Mesenchymal stem cell (in vitro differentiated cells and primary cell): ENCODE measurements around the gene BLTP3B.

ENCODE experiments used
- DNase-seq: peaks from one replicate; pipeline ENCODE4 v3.0.0-alpha.2; 2013
- H2AFZ ChIP-seq: one replicate; pipeline ENCODE4 v1.6.1; 2013; ENCODE audit warnings: low read depth, mild to moderate bottlenecking, control low read depth, inconsistent platforms, low read length, moderate library complexity
- H2AK5ac ChIP-seq: 2 replicates; pipeline ENCODE4 v1.6.1; 2013; ENCODE audit warnings: low read length, moderate library complexity, mild to moderate bottlenecking, inconsistent platforms; ENCODE audit not compliant: severe bottlenecking
- H2BK120ac ChIP-seq: one replicate; pipeline ENCODE4 v1.6.1; 2013; ENCODE audit warnings: low read depth, mild to moderate bottlenecking, inconsistent platforms, low read length, moderate library complexity
- H2BK12ac ChIP-seq, 2 experiments: one replicate each; pipeline ENCODE4 v1.6.1; 2013; ENCODE audit warnings: inconsistent platforms in 2 of 2, low read length in 2 of 2, mild to moderate bottlenecking in 2 of 2, moderate library complexity in 2 of 2, control low read depth in 1 of 2
- H2BK15ac ChIP-seq: one replicate; pipeline ENCODE4 v1.6.1; 2013; ENCODE audit warnings: mild to moderate bottlenecking, low read depth, inconsistent platforms; ENCODE audit not compliant: poor library complexity, severe bottlenecking
- H2BK5ac ChIP-seq: 2 replicates; pipeline ENCODE4 v1.6.1; 2013; ENCODE audit warnings: low read depth, mild to moderate bottlenecking, low read length, control low read depth, inconsistent platforms; ENCODE audit not compliant: poor library complexity, severe bottlenecking
- H3K14ac ChIP-seq, 2 experiments: one replicate each; pipeline ENCODE4 v1.6.1; 2013; ENCODE audit warnings: inconsistent platforms in 2 of 2, low read length in 2 of 2, control low read depth in 1 of 2, mild to moderate bottlenecking in 1 of 2, moderate library complexity in 1 of 2
- H3K18ac ChIP-seq, 2 experiments: one replicate each; pipeline ENCODE4 v1.6.1; 2013; ENCODE audit warnings: inconsistent platforms in 2 of 2, low read length in 2 of 2, control low read depth in 1 of 2, low read depth in 1 of 2, mild to moderate bottlenecking in 1 of 2
- H3K23ac ChIP-seq, 2 experiments: one replicate each; pipeline ENCODE4 v1.6.1; 2013; ENCODE audit warnings: inconsistent platforms in 2 of 2, low read length in 2 of 2, mild to moderate bottlenecking in 2 of 2, moderate library complexity in 2 of 2, control low read depth in 1 of 2
- H3K27ac ChIP-seq: 2 replicates; pipeline ENCODE4 v1.5.1; 2013; ENCODE audit warnings: mild to moderate bottlenecking, moderate library complexity, low read length, control low read depth, inconsistent platforms; ENCODE audit not compliant: poor library complexity, severe bottlenecking
- H3K27me3 ChIP-seq, 2 experiments: 2 replicates each; pipeline versions ENCODE4 v1.6.1 to v1.7.0; 2013; ENCODE audit warnings: low read length in 2 of 2, mild to moderate bottlenecking in 2 of 2, moderate library complexity in 2 of 2, control low read depth in 1 of 2, inconsistent platforms in 1 of 2; ENCODE audit not compliant: control insufficient read depth in 1 of 2, insufficient read depth in 1 of 2
- H3K36me3 ChIP-seq, 2 experiments: 2 replicates each; pipeline versions ENCODE4 v1.6.1 to v1.7.0; 2013; ENCODE audit warnings: low read length in 2 of 2, control low read depth in 1 of 2, inconsistent platforms in 1 of 2, low read depth in 1 of 2, mild to moderate bottlenecking in 1 of 2; ENCODE audit not compliant: insufficient read depth in 2 of 2, control insufficient read depth in 1 of 2
- H3K4ac ChIP-seq, 2 experiments: one replicate each; pipeline ENCODE4 v1.6.1; 2013; ENCODE audit warnings: inconsistent platforms in 2 of 2, low read length in 2 of 2, mild to moderate bottlenecking in 2 of 2, moderate library complexity in 2 of 2, control low read depth in 1 of 2, low read depth in 1 of 2
- H3K4me1 ChIP-seq: 2 replicates; pipeline ENCODE4 v1.6.1; 2013; ENCODE audit warnings: low read depth, low read length, control low read depth; ENCODE audit not compliant: control insufficient read depth, insufficient read depth
- H3K4me2 ChIP-seq: 2 replicates; pipeline ENCODE4 v1.6.1; 2013; ENCODE audit warnings: low read length, mild to moderate bottlenecking, inconsistent platforms; ENCODE audit not compliant: poor library complexity, severe bottlenecking
- H3K4me3 ChIP-seq, 2 experiments: 2 replicates each; pipeline versions ENCODE4 v1.5.1 to v1.7.0; 2013; ENCODE audit warnings: low read length in 2 of 2, mild to moderate bottlenecking in 2 of 2, control low read depth in 1 of 2, low read depth in 1 of 2; ENCODE audit not compliant: insufficient read depth in 1 of 2
- H3K79me1 ChIP-seq: replicated peaks from 2 replicates; pipeline ENCODE4 v1.6.1; 2013; ENCODE audit warnings: mild to moderate bottlenecking, control low read depth, low read length, inconsistent platforms; ENCODE audit not compliant: poor library complexity, severe bottlenecking
- H3K9ac ChIP-seq: 2 replicates; pipeline ENCODE4 v1.7.0; 2013; ENCODE audit warnings: mild to moderate bottlenecking, low read length, moderate library complexity
- H3K9me3 ChIP-seq: 2 replicates; pipeline ENCODE4 v1.7.0; 2013; ENCODE audit warnings: mild to moderate bottlenecking, low read length; ENCODE audit not compliant: control insufficient read depth
- H4K8ac ChIP-seq: one replicate; pipeline ENCODE4 v1.6.1; 2013; ENCODE audit warnings: inconsistent platforms, mild to moderate bottlenecking, low read length, moderate library complexity
- H4K91ac ChIP-seq: one replicate; pipeline ENCODE4 v1.6.1; 2013; ENCODE audit warnings: mild to moderate bottlenecking, low read length, inconsistent platforms
- WGBS: methylation state at CpG from one replicate; pipeline ENCODE4 v1.1.7; 2013; ENCODE audit warnings: mixed read lengths; 5-methylcytosine and 5-hydroxymethylcytosine counted together

Gene BLTP3B

DNA sequence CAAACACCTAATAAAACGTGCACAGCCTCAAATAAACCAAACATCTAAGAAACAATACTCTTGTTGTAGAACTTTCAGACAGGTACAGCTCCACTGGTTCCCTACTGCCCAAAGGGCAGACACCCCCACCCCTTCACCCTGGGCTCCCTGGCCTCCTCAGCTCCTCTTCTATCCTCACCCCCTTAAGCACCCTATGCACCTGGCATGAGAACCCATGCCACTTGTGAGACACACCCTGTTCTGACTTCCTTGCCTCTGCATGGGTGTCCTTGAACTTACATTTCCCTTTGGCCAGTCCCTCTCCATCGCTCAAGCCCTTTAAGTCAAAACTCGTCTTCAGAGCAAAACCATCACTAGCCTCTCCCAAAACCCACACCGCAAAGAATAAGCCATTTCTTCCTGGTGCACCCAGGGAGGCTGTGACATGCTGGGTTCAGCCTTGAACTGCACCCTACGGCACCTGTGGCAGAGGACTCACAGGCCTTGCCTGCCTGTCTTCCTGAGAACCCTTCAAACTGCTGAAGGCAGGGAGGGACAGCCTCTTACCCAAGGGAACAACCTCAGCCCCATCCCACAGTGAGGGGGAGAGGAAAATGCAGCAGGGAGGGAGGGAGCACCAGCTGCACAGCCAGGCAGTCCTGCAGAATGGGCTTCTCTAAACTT is 45.3 kb upstream of the BLTP3B start:
- Histone ChIP-seq H3K9me3 (no peaks in the 10 kb centered on the region), H3K27me3 (no peaks in the 10 kb centered on the region), H3K18ac (no peak overlapping the region), H2BK15ac (no peak overlapping the region), H3K9ac (no peak overlapping the region), H2AK5ac (no peak overlapping the region), H2AFZ (no peak overlapping the region), H2BK5ac (no peak overlapping the region), H3K4me2 (no peak overlapping the region), H3K36me3 (no peaks in the 10 kb centered on the region), H3K79me1 (no peaks in the 10 kb centered on the region), H3K14ac (no peak overlapping the region), H2BK12ac (no peak overlapping the region), H3K27ac (no peak overlapping the region), H3K23ac (no peak overlapping the region), H2BK120ac (no peak overlapping the region), H3K4me3 (no peak overlapping the region), H3K4me1 (no peaks in the 10 kb centered on the region), H4K8ac (no peak overlapping the region), H3K4ac (no peak overlapping the region), H4K91ac (no peak overlapping the region)
- WGBS = 92% methylated on average over 5 of the region's 5 CpGs
- DNase-seq = no peak

GRCh38 chr12:100187068-100187467 is 44.4 kb upstream of the BLTP3B start:
- Histone ChIP-seq H2BK12ac (no peak overlapping the region), H3K27me3 (no peaks in the 10 kb centered on the region), H2BK120ac (no peak overlapping the region), H3K23ac (no peak overlapping the region), H4K91ac (no peak overlapping the region), H2AK5ac (no peak overlapping the region), H3K14ac (no peak overlapping the region), H3K36me3 (no peaks in the 10 kb centered on the region), H2BK5ac (no peak overlapping the region), H3K79me1 (no peaks in the 10 kb centered on the region), H3K4me2 (no peak overlapping the region), H3K18ac (no peak overlapping the region), H3K27ac (no peak overlapping the region), H3K4me1 (no peaks in the 10 kb centered on the region), H2BK15ac (no peak overlapping the region), H3K4me3 (no peak overlapping the region), H3K9ac (no peak overlapping the region), H3K9me3 (no peaks in the 10 kb centered on the region), H3K4ac (no peak overlapping the region), H2AFZ (no peak overlapping the region), H4K8ac (no peak overlapping the region)
- no peak for DNase-seq
- 90% methylated on average over 4 of the region's 5 CpGs for WGBS

GRCh38 chr12:100186071-100186470 is 43.4 kb upstream of the BLTP3B start:
- no peak for DNase-seq
- no peaks in the 10 kb centered on the region for H3K27me3 ChIP-seq
- no peak overlapping the region for H3K23ac ChIP-seq
- no peaks in the 10 kb centered on the region for H3K79me1 ChIP-seq
- no peak overlapping the region for H3K18ac ChIP-seq
- no peak overlapping the region for H2AFZ ChIP-seq
- H2BK120ac ChIP-seq = no peak overlapping the region
- H3K14ac ChIP-seq = no peak overlapping the region
- H3K27ac ChIP-seq = no peak overlapping the region
- H3K9me3 ChIP-seq = no peaks in the 10 kb centered on the region
- no peak overlapping the region for H4K8ac ChIP-seq
- peak overlapping the region; percentile 60 for H3K9ac ChIP-seq
- no peak overlapping the region for H4K91ac ChIP-seq
- no peak overlapping the region for H2BK15ac ChIP-seq
- no peak overlapping the region for H2AK5ac ChIP-seq
- no peak overlapping the region for H2BK12ac ChIP-seq
- 96% methylated on average over 3 of the region's 6 CpGs for WGBS
- peak overlapping the region in 1 of 2 experiments; percentile 62 for H3K4me3 ChIP-seq
- no peak overlapping the region for H2BK5ac ChIP-seq
- no peak overlapping the region for H3K4me2 ChIP-seq
- no peak overlapping the region for H3K4ac ChIP-seq
- no peaks in the 10 kb centered on the region for H3K4me1 ChIP-seq
- no peaks in the 10 kb centered on the region for H3K36me3 ChIP-seq

GRCh38 chr12:100185361-100185894 is 42.8 kb upstream of the BLTP3B start:
- Histone ChIP-seq H2AFZ (no peak overlapping the region), H3K27me3 (no peaks in the 10 kb centered on the region), H2BK120ac (no peak overlapping the region), H2BK12ac (no peak overlapping the region), H3K14ac (no peak overlapping the region), H2BK15ac (no peak overlapping the region), H3K4me3 (peak overlapping the region in 1 of 2 experiments; percentile 62), H3K79me1 (no peaks in the 10 kb centered on the region), H4K8ac (no peak overlapping the region), H3K27ac (no peak overlapping the region), H3K9ac (peak overlapping the region; percentile 60), H3K18ac (no peak overlapping the region), H3K4me2 (no peak overlapping the region), H3K36me3 (no peaks in the 10 kb centered on the region), H3K4me1 (no peaks in the 10 kb centered on the region), H3K4ac (no peak overlapping the region), H4K91ac (no peak overlapping the region), H2BK5ac (no peak overlapping the region), H3K9me3 (no peaks in the 10 kb centered on the region), H2AK5ac (no peak overlapping the region), H3K23ac (no peak overlapping the region)
- DNase-seq = no peak
- WGBS = 100% methylated on average over 5 of the region's 5 CpGs
